HG02884 (cell line): Measurements from ENCODE around the gene TUBB4A.

Source experiments
- ATAC-seq: cut with Tn5 transposase; IDR thresholded peaks from one replicate; pipeline ENCODE4 v1.9.1; 2021; ENCODE audit warnings: mild to moderate bottlenecking, moderate library complexity; ENCODE audit not compliant: unreplicated experiment

Gene TUBB4A

DNA sequence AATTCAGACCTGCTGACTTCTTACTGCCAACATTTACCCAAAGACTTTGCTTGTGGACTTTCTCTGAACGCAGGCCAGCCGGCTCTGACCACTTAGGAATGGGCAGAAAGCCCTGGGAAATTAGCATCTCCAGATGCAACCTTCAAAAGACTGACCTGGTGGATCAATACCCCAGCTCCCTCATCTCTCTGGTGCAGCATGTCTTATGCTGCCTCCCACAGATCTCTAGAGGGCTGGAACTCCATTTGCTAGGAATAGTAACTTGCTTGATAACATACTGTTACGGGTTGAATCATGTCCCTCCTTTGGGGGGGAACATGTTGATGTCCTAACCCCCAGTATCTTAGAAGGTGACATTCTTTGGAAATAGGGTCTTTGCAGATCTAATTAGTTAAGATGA is 55.7 kb downstream of the TUBB4A start:
- ATAC-seq, result no peak
